Type B pancreatic cell (in vitro differentiated cells): ENCODE measurements around the gene RPS15. TPM values are rescaled to one million over a fixed set of nuclear protein-coding genes. Genes with fewer than 3 reads are reported as not detected.

Experiments
- DNase-seq: peaks from one replicate; pipeline ENCODE4 v3.0.0; 2021; ENCODE audit warnings: mixed read lengths; ENCODE audit not compliant: unreplicated experiment; ENCODE audit errors: extremely low spot score
- H3K27ac Mint-ChIP-seq: 2 replicates; pipeline ENCODE4 v1.8.0; 2021; ENCODE audit warnings: mild to moderate bottlenecking, mixed read lengths
- H3K27me3 Mint-ChIP-seq: 2 replicates; pipeline ENCODE4 v1.8.0; 2021; ENCODE audit warnings: mixed read lengths
- H3K36me3 Mint-ChIP-seq: 2 replicates; pipeline ENCODE4 v1.8.0; 2021; ENCODE audit warnings: mixed read lengths
- H3K4me1 Mint-ChIP-seq: one replicate; pipeline ENCODE4 v1.8.0; 2021; ENCODE audit warnings: mixed read lengths; ENCODE audit not compliant: unreplicated experiment
- H3K4me3 Mint-ChIP-seq: 2 replicates; pipeline ENCODE4 v1.8.0; 2021; ENCODE audit warnings: mild to moderate bottlenecking, mixed read lengths
- H3K9me3 Mint-ChIP-seq: 2 replicates; pipeline ENCODE4 v1.8.0; 2021; ENCODE audit warnings: mixed read lengths
- total RNA-seq: library from RNA; stranded (reverse); gene quantifications from 2 replicates; pipeline ENCODE4 v1.2.1, GENCODE V29; 2021; ENCODE audit warnings: low replicate concordance
- TF ChIP-seq, protein P1 (sequence below): fragments of 200-600 bp; sonication (generic); conservative IDR thresholded peaks from 2 replicates; pipeline ENCODE4 v1.5.0; 2021; ENCODE audit warnings: antibody characterized with exemption, mild to moderate bottlenecking

The RPS15 gene
- total RNA-seq, 1 donor from 2014 or later, result 1,344 TPM

GRCh38 chr19:1421218-1421957 is 16.8 kb upstream of the RPS15 start:
- Mint-ChIP-seq H3K36me3 (peaks cover 24% of the 10 kb centered on the region), H3K27ac (no peak overlapping the region), H3K9me3 (no peaks in the 10 kb centered on the region), H3K4me1 (peaks cover 23% of the 10 kb centered on the region), H3K4me3 (no peak overlapping the region), H3K27me3 (no peaks in the 10 kb centered on the region)
- TF ChIP-seq, protein P1, sequence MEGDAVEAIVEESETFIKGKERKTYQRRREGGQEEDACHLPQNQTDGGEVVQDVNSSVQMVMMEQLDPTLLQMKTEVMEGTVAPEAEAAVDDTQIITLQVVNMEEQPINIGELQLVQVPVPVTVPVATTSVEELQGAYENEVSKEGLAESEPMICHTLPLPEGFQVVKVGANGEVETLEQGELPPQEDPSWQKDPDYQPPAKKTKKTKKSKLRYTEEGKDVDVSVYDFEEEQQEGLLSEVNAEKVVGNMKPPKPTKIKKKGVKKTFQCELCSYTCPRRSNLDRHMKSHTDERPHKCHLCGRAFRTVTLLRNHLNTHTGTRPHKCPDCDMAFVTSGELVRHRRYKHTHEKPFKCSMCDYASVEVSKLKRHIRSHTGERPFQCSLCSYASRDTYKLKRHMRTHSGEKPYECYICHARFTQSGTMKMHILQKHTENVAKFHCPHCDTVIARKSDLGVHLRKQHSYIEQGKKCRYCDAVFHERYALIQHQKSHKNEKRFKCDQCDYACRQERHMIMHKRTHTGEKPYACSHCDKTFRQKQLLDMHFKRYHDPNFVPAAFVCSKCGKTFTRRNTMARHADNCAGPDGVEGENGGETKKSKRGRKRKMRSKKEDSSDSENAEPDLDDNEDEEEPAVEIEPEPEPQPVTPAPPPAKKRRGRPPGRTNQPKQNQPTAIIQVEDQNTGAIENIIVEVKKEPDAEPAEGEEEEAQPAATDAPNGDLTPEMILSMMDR, result no peak
- no peak for DNase-seq

DNA sequence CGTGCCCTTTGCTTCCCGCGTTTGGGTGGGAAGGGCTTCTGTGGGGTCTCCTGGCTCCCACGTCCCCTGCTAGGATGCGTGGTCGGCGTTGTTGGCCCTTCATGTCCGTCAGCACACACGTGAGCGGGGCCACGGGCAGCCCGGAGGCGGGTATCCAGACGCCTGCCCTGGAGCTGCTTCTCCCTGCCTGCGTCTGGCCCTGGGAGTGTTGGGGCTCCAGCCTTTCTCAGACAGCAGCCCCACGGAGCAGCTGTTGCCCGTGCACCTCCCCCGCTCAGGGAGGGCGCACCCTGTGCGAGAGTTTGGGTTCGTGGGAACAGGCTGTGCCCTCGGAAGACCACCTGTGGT is 16.3 kb upstream of the RPS15 start:
- Mint-ChIP-seq H3K27ac (no peak overlapping the region), H3K4me1 (peaks cover 22% of the 10 kb centered on the region), H3K9me3 (no peaks in the 10 kb centered on the region), H3K36me3 (peaks cover 24% of the 10 kb centered on the region), H3K4me3 (no peak overlapping the region), H3K27me3 (no peaks in the 10 kb centered on the region)
- TF ChIP-seq, protein P1, result no peak
- no peak for DNase-seq

- no peak overlapping the region for H3K27ac Mint-ChIP-seq
- no peak for DNase-seq
These were observed 15.8 kb upstream of the RPS15 start for GRCh38 chr19:1422360-1422759.

DNA sequence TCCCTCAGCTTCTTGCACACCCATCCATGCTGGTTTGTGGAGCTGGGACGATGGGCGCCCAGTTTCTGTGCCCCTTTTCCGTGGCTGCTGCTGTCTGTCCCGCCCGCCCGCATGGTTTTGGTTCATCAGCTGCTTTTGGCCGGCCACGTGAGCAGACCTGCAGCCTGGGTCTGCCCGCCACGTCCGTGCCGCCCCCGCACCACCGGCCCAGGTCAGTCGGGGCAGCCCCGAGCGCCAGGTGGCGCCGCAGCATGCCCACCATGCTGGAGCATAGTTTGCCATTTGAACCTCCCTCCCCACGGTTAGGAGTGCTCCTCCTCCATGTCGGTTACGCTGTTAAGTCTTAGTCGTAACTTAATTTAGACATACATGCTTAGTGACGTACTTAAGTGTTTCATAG is 15.3 kb upstream of the RPS15 start:
- Mint-ChIP-seq H3K4me3 (no peak overlapping the region), H3K27ac (peak overlapping the region; percentile 46), H3K4me1 (peaks cover 15% of the 10 kb centered on the region), H3K27me3 (no peaks in the 10 kb centered on the region), H3K9me3 (no peaks in the 10 kb centered on the region), H3K36me3 (peaks cover 24% of the 10 kb centered on the region)
- TF ChIP-seq, protein P1, result no peak
- DNase-seq, result no peak

More at GRCh38 chr19:1422360-1422759, 15.8 kb upstream of the RPS15 start:
- Mint-ChIP-seq H3K4me1 (peaks cover 20% of the 10 kb centered on the region), H3K9me3 (no peaks in the 10 kb centered on the region), H3K27me3 (no peaks in the 10 kb centered on the region), H3K36me3 (peaks cover 24% of the 10 kb centered on the region), H3K4me3 (no peak overlapping the region)
- TF ChIP-seq, protein P1, result no peak

DNA sequence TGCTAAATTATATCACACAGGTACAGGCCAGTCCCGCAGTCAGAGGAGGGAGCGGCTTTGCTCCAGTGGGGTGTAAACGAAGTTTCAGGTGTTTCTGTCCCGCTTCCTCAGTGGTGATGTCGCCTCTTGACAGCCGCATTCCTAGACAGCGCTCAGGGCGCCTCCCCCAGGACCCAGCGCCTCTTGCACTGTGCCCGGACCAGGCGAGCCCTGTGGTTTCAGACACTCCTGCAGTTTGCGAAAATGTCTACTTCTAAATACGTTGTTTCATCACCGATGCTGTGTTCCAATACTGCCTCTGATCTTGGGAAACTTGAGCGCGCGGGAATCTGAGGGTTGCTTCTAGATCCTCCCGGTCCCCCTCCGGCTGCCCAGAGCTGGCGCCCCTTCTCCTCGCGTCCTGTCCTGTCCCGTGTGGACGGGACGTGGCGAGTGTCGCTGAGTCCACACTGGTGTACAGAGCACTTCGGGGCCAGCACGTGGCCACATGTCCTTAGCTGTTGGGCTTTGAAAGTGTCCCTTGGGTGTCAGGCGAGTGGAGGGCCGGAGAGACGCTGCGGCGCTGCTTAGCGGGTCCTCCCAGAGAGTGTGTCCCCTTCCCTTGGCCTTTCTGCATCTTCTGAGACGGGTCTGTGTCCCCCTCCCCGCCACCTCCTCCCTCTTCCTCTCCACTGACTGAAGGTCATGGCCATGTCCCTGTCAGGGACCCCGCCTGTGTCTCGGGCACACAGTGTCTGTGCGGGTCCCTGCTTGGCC is 14.6 kb upstream of the RPS15 start:
- DNase-seq, result no peak
- Mint-ChIP-seq H3K36me3 (peaks cover 24% of the 10 kb centered on the region), H3K27me3 (no peaks in the 10 kb centered on the region), H3K4me1 (peaks cover 15% of the 10 kb centered on the region), H3K9me3 (no peaks in the 10 kb centered on the region), H3K4me3 (no peak overlapping the region), H3K27ac (peak overlapping the region; percentile 46)
- TF ChIP-seq, protein P1, result no peak
